HUES48 (cell line): ENCODE data around the gene MISP.
"Not testable (repeated sequence)": the region's sequence is repeated elsewhere in the genome, so short reads cannot be mapped to it uniquely, and the experiment has no call there.

Experiments used
- H3K27ac ChIP-seq: one replicate; pipeline ENCODE4 v1.7.0; 2013; ENCODE audit warnings: low read depth, low read length, inconsistent platforms
- H3K27me3 ChIP-seq: 2 replicates; pipeline ENCODE4 v1.6.1; 2013; ENCODE audit warnings: mild to moderate bottlenecking, low read length; ENCODE audit not compliant: control insufficient read depth, insufficient read depth
- H3K36me3 ChIP-seq: 2 replicates; pipeline ENCODE4 v1.6.1; 2013; ENCODE audit warnings: low read length; ENCODE audit not compliant: control insufficient read depth, insufficient read depth
- H3K4me1 ChIP-seq: 2 replicates; pipeline ENCODE4 v1.6.1; 2013; ENCODE audit warnings: mild to moderate bottlenecking, low read length; ENCODE audit not compliant: control insufficient read depth, insufficient read depth
- H3K4me3 ChIP-seq: 2 replicates; pipeline ENCODE4 v1.5.1; 2013; ENCODE audit warnings: mild to moderate bottlenecking, low read depth, low read length
- H3K9ac ChIP-seq: 2 replicates; pipeline ENCODE4 v1.6.1; 2013; ENCODE audit warnings: mild to moderate bottlenecking, low read depth, low read length, moderate library complexity
- H3K9me3 ChIP-seq: 2 replicates; pipeline ENCODE4 v1.6.1; 2013; ENCODE audit warnings: low read length; ENCODE audit not compliant: control insufficient read depth, insufficient read depth

Gene MISP, protein sequence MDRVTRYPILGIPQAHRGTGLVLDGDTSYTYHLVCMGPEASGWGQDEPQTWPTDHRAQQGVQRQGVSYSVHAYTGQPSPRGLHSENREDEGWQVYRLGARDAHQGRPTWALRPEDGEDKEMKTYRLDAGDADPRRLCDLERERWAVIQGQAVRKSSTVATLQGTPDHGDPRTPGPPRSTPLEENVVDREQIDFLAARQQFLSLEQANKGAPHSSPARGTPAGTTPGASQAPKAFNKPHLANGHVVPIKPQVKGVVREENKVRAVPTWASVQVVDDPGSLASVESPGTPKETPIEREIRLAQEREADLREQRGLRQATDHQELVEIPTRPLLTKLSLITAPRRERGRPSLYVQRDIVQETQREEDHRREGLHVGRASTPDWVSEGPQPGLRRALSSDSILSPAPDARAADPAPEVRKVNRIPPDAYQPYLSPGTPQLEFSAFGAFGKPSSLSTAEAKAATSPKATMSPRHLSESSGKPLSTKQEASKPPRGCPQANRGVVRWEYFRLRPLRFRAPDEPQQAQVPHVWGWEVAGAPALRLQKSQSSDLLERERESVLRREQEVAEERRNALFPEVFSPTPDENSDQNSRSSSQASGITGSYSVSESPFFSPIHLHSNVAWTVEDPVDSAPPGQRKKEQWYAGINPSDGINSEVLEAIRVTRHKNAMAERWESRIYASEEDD

DNA sequence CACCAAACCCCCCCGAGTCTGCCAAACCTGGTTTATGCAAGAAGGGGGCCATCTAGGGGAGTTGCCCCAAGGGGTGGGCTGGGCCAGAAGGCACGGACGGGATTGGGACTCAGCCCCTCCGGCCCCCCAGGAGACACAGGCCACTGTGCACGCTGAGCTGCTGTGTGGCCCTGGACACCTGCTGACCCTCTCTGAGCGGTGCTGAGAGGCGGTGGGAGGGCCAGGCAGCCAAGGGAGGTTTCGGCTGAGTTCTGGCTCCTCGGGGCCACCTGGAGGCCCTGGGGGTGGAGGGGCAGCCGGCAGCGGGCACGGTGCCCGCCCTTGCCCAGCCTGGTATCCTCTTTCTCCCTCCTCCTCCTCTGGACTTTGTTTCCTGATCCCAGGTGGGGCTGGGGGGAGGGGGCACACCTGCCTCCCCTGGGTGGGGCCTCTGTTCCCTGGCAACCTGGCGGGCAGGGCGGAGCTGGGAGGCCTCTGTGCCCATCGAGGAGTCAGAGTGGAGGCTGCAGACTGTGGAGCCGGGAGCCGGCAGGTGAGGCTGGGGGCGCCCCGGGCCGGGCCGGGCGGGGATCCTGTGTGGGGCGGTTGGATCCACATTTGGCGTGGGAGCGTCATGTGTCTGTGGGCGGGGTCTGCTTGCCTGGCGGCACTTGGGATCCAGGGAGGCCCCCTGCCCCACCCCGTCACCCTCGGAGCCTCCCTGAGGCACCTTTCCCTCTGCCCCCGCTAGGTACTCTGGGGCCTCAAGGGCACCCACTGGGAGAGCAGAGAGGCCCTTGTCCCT lies at the start of gene MISP:
Gene MISP (plus strand): TSS at position 473 of the 784 bp plus-strand sequence. CDS start 5,835 bp downstream, outside the sequence.
- H3K27ac ChIP-seq = no peak within 1 kb of the TSS
- H3K4me1 ChIP-seq = no peaks in the 10 kb centered on the region
- H3K27me3 ChIP-seq = no peaks in the 10 kb centered on the region
- no peak within 1 kb of the TSS for H3K9ac ChIP-seq
- no peaks in the 10 kb centered on the region for H3K9me3 ChIP-seq
- H3K4me3 ChIP-seq = no peak within 1 kb of the TSS
- H3K36me3 ChIP-seq = no peaks in the 10 kb centered on the region

DNA sequence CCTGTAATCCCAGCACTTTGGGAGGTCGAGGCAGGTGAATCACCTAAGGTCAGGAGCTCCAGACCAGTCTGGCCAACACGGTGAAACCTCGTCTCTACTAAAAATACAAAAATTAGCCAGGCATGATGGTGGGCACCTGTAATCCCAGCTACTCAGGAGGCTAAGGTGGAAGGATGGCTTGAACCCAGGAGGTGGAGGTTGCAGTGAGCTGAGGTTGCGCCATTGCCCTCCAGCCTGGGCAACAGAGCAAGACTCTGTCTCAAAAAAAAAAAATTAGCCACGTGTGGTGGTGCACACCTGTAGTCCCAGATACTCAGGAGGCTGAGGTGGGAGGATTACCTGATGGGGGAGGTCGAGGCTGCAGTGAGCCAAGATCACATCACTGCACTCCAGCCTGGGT lies 48.1 kb upstream of the MISP start:
- H3K9ac ChIP-seq, H3K4me1 ChIP-seq, H3K27me3 ChIP-seq, H3K9me3 ChIP-seq, H3K36me3 ChIP-seq, H3K27ac ChIP-seq: not testable (repeated sequence)
- H3K4me3 ChIP-seq = 0 out of 2 replicates have a peak overlapping the region, but pooled peaks have one; percentile 48

DNA sequence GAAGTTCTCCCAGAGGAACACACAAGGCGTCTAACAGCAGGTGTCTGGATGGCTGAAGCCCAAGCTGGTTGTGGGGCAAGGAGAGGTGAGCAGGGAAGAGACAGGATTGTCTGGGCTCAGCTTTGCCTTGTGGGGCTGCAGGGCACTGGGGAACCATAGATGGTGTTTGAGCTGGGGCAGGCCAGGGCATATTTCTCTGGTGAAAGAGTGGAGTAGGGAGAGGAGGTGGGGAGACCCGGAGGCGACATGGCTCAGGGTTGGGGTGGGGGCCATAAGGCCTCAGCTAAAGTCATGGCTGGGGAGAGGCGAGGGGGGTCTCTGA lies 47.6 kb upstream of the MISP start:
- no peak overlapping the region for H3K9ac ChIP-seq
- H3K36me3 ChIP-seq = no peaks in the 10 kb centered on the region
- H3K4me1 ChIP-seq = no peaks in the 10 kb centered on the region
- no peaks in the 10 kb centered on the region for H3K9me3 ChIP-seq
- H3K27me3 ChIP-seq = no peaks in the 10 kb centered on the region
- no peak overlapping the region for H3K27ac ChIP-seq
- H3K4me3 ChIP-seq = peak overlapping the region; percentile 48; the same call in 1 of the 2 replicates

DNA sequence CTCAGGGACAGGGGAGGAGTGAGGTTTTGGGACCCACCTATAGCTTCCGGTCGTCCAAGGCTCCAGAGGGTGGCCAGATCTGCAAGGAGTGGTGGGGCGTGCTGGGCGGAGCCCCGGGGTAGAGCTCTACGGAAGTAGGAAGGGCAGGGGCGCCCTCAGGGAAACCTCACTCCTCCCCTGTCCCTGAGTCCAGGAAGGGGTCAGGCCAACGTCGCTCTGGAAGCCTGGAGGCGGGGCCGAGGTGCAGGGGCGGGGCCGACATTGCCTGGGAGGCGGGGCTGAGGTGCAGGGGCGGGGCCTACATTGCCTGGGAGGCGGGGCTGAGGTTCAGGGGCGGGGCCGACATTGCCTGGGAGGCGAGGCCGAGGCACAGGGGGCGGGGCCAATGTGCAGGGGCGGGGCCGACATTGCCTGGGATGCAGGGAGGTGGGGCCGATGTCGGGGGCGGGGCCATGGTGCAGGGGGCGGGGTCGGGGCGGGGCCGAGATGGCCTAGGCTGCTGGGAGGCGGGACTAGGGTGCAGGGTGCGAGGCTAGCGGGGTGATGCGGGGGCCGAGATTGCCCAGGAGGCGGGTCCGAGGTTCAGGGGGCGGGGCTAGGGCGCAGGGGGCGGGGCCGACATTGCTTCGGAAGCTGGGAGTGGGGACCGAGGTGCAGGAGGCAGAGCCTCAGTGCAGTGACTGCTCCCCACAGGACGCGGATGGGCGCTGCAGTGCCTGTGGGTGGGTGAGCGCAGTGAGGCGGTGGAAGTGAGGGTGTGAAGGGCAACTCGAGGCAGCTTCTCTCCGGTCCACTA lies 47.1 kb upstream of the MISP start:
- Histone ChIP-seq H3K27ac (no peak overlapping the region), H3K9me3 (no peaks in the 10 kb centered on the region), H3K4me3 (peak overlapping the region; percentile 53), H3K36me3 (no peaks in the 10 kb centered on the region), H3K9ac (no peak overlapping the region), H3K27me3 (no peaks in the 10 kb centered on the region), H3K4me1 (no peaks in the 10 kb centered on the region)

DNA sequence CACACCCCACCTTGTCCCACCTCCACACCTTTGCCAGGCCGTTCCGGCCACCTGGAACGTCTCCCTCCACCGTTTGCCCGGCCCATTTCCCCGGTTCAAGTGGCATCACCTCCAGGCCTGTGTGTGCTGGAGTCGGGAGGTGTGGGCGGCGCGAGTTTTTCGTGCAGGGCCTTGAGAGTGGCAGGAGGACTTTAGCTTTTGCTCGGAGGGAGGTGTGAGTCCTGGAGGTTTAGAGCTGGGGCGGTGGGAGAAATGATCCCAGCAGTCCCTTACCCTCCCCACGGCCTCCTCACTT lies 46.5 kb upstream of the MISP start:
- Histone ChIP-seq H3K36me3 (no peaks in the 10 kb centered on the region), H3K27me3 (no peaks in the 10 kb centered on the region), H3K9ac (no peak overlapping the region), H3K4me3 (peak overlapping the region; percentile 53), H3K4me1 (no peaks in the 10 kb centered on the region), H3K27ac (no peak overlapping the region), H3K9me3 (no peaks in the 10 kb centered on the region)

DNA sequence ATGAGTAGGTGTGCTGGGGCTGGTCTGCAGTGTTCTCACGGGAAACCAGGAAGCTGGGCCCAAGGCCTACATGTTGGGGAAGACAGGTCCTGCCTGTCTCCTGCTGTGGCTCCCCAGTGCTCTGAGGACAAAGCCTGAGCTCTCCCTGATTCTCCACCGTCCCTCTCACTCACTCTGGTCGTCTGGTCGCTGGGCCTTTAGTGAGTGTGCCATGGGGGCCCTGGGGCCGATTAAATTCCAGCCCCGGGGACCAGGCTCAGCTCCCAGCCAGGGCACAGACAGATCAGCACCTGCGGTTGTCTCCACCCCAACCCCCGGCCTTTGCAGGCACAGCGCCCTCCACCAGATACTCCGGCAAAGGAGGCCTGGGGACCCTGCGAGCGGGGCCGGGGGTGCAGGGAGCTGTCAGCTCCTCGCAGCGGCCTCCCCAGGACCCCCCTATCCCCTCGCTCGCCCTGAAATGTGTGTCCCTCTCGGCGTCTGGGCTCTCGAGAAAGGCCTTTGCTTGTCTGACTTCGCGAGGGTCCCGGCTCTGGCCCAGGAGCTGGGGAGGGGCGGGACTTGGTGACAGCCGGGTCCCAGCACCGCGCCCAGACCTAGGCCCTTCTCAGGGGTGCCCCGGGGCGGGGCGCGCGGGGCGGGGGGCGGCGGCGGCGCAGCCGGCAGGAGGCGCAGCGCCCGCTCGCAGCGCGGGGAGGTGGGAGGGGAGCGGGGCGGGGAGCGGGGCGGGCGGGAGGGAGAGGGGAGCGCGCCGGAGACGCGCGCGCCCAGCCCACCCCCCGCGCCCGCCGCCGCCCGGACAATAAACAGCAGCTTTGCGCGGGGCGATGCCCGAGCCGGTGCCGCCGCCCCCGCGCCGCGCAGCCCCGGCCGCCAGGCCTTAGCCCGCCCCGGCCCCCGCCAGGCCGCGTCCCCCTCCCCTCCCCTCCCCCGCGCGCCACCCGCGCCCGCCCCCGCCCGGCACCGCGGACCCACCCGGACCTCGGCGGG lies 42.5 kb upstream of the MISP start, which contains the start of gene PALM:
Gene PALM (plus strand): TSS at position 782 of the 990 bp plus-strand sequence. CDS start 212 bp downstream, outside the sequence.
- peak within 1 kb of the TSS; percentile 61 for H3K4me3 ChIP-seq
- no peaks in the 10 kb centered on the region for H3K27me3 ChIP-seq
- no peak within 1 kb of the TSS for H3K9ac ChIP-seq
- no peaks in the 10 kb centered on the region for H3K36me3 ChIP-seq
- no peaks in the 10 kb centered on the region for H3K9me3 ChIP-seq
- H3K27ac ChIP-seq = no peak within 1 kb of the TSS
- H3K4me1 ChIP-seq = peaks cover 12% of the 10 kb centered on the region

DNA sequence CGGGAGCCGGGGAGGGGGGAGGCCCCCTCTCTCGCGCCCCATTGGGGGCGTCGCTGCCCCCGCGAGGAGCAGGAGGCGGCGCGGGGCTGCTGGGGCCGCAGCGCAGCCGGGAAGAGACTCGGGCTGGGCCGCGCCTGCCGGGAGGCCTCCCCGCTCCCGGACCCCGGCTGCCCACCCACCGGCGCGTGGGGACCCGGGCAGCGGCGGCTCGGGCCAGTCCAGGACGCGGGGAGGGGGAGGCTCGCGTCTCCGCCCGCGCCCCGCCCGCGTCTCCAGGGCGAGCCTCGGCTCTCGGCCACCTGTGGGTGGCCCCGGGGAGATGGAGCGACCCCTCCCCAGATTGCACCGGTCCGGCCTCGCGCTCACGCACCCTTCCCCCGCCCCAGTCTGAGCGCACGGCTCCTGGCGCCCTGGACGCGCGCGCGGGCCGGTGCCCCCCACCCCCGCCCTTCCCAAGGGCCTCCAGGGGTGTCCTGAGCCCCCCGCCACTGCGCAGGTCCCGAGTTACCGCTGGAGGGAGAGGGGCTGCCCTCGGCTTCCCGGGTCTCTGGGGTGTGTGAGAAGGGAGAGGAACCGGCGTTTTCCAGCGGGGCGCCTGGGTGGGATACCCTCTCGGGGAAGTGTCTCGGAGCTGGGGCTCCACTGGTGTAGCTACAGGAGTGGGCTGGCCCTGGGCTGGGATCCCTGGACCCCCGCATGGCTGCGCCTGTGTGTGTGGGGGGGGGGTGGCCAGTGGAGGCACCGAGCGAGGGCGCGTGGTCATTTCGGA lies 41.5 kb upstream of the MISP start:
- peak overlapping the region; percentile 61 for H3K4me3 ChIP-seq
- no peak overlapping the region for H3K27ac ChIP-seq
- peaks cover 12% of the 10 kb centered on the region for H3K4me1 ChIP-seq
- no peaks in the 10 kb centered on the region for H3K27me3 ChIP-seq
- H3K9me3 ChIP-seq = no peaks in the 10 kb centered on the region
- no peak overlapping the region for H3K9ac ChIP-seq
- no peaks in the 10 kb centered on the region for H3K36me3 ChIP-seq

DNA sequence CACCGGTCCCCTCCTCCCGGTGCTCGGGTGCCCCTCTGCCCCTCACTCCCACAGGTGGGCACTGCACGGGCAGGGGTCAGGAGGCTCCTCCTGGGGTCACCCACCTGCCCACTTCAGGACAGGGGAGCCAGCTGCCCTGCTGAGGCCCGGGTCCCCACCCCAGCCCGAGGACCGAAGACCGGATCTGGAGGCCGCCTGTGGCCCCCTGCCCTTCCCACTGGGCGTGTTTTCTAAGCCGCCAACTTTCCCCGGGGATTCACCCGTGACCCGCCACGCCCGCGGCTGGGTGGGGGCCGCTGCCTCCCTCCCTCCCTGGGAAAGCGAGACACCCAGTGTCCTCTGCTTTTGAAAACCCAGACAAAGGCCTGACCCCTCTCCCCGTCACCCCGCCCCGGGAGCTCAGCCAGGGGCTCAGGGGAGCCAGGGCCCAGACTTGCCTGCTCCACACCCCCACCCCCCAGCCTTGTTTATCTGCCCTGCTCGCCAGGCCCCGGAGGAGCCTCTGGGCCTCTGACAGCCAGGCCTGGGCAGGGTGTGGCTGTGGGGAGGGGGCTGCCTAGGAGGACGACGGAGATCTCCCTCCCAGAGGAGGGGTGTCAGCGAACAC lies 40.8 kb upstream of the MISP start:
- no peak overlapping the region for H3K9ac ChIP-seq
- no peaks in the 10 kb centered on the region for H3K9me3 ChIP-seq
- no peaks in the 10 kb centered on the region for H3K36me3 ChIP-seq
- H3K27me3 ChIP-seq = no peaks in the 10 kb centered on the region
- H3K27ac ChIP-seq = no peak overlapping the region
- H3K4me3 ChIP-seq = peak overlapping the region; percentile 61; the same call in 1 of the 2 replicates
- H3K4me1 ChIP-seq = peaks cover 12% of the 10 kb centered on the region

DNA sequence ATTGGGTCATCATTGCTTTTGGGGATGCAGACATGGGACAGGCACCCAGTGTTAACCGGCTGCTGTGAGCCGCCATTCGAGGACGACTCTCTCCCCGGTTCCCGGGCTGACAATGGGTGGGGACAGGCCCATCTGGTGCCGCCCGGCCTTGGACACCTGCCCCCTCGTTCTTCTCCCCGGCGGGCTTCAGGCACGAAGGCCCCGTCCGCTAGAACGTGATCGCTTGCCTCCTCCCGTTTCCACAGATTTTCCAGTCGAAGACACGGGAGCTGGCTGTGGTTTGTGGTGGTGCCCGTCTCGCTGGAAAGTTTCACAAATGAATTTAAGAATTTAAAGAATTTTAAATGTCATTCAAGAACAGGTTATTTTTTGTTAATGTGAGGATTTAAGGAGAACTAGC lies 40.1 kb upstream of the MISP start:
- H3K4me1 ChIP-seq = peaks cover 12% of the 10 kb centered on the region
- H3K9me3 ChIP-seq = no peaks in the 10 kb centered on the region
- H3K4me3 ChIP-seq = no peak overlapping the region
- no peaks in the 10 kb centered on the region for H3K27me3 ChIP-seq
- no peak overlapping the region for H3K27ac ChIP-seq
- no peaks in the 10 kb centered on the region for H3K36me3 ChIP-seq
- no peak overlapping the region for H3K9ac ChIP-seq
